ENCODE data around the gene KIF21A. TPM values are rescaled to one million over a fixed set of nuclear protein-coding genes. Genes with fewer than 3 reads are reported as not detected.

KIF21A gene
- total and polyA plus RNA-seq, 2 experiments from 2014 or later = 19.4 to 41.3 TPM

DNA sequence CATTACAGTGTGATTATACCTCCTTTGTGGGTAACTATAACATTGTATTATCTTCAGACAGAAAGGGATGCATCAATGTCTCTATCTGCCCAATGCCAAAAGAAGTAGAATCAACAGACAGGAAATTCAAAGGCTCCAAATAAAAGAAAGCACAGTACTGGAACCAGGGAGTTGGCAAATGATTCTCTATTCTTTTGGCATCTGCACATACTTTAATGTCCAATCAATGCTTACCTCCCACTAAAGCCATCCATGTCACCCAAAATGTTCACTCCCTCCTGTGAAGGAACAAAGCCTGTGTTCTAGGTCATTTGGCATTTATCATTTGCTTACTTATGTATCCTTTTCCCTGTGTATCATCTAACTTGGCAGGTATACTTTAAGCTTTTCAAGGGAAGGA, 36.7 kb downstream of the KIF21A start:
- no peak for DNase-seq (ENCODE audit: low read depth in 1 of 2, low spot score in 1 of 2)
- no peaks in the 10 kb centered on the region for H3K27me3 ChIP-seq
- no peaks in the 10 kb centered on the region for H3K9me3 ChIP-seq (ENCODE audit: low read depth)
- TF ChIP-seq CTCF (IDR thresholded peaks at IDR 0.05; ENCODE audit: low read depth, low read length) = no peak
- H3K4me3 ChIP-seq = no peak overlapping the region
- H3K4me1 ChIP-seq (ENCODE audit: low read depth) = peaks cover 12% of the 10 kb centered on the region
- peak overlapping the region; percentile 3 for H3K27ac ChIP-seq
- no peaks in the 10 kb centered on the region for H3K36me3 ChIP-seq

DNA sequence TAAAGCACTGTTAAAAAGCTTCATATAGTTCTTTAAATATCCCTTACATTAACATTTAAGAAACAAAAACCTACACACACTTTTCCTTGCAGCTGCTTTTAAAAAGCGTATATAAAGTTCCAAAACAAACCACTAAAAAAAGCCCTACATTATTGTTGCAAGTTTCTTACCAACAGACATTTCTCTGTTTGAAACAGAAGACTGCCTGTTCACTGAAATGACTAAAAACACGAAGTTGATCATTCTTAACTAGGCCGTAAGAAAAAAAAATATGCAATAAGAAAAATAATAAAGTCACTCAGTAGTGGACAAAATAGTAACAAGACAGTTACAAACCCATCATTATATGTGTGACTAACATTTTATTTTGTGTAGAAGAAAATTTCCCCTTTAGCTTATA, 37.3 kb downstream of the KIF21A start:
- peaks cover 12% of the 10 kb centered on the region for H3K4me1 ChIP-seq (ENCODE audit: low read depth)
- no peaks in the 10 kb centered on the region for H3K27me3 ChIP-seq
- H3K4me3 ChIP-seq = no peak overlapping the region
- H3K9me3 ChIP-seq (ENCODE audit: low read depth) = no peaks in the 10 kb centered on the region
- no peak for DNase-seq (ENCODE audit: low read depth in 1 of 2, low spot score in 1 of 2)
- H3K27ac ChIP-seq = no peak overlapping the region
- TF ChIP-seq CTCF (IDR thresholded peaks at IDR 0.05; ENCODE audit: low read depth, low read length) = no peak
- H3K36me3 ChIP-seq = no peaks in the 10 kb centered on the region

GRCh38 chr12:39404000-39404399, 38.9 kb downstream of the KIF21A start:
- no peak for TF ChIP-seq CTCF (IDR thresholded peaks at IDR 0.05; ENCODE audit: low read depth, low read length)
- DNase-seq (ENCODE audit: low read depth in 1 of 2, low spot score in 1 of 2) = no peak
- H3K4me3 ChIP-seq = no peak overlapping the region
- no peaks in the 10 kb centered on the region for H3K27me3 ChIP-seq
- H3K27ac ChIP-seq = no peak overlapping the region
- no peaks in the 10 kb centered on the region for H3K9me3 ChIP-seq (ENCODE audit: low read depth)
- peaks cover 12% of the 10 kb centered on the region for H3K4me1 ChIP-seq (ENCODE audit: low read depth)
- no peaks in the 10 kb centered on the region for H3K36me3 ChIP-seq

DNA sequence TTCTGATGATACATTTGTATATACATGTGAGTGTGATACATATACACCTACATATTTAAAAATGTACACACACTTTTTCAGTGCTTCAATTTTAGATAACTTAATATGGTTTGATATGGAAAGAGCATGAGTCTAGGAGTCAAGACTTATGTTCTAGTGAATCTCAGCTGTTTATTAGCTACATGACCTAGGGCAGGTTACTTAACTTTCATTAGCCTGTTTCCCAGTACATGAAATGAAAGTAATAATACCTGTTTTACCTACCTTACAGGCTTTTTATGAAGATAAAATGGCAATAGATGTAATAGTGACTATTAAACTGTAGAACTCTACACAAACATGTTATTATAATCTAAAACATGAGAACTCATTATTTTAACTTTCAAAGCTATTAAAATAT, 39.5 kb downstream of the KIF21A start:
- Histone ChIP-seq H3K36me3 (no peaks in the 10 kb centered on the region), H3K4me1 (ENCODE audit: low read depth) (peaks cover 12% of the 10 kb centered on the region), H3K9me3 (ENCODE audit: low read depth) (no peaks in the 10 kb centered on the region), H3K27me3 (no peaks in the 10 kb centered on the region), H3K4me3 (no peak overlapping the region), H3K27ac (no peak overlapping the region)
- TF ChIP-seq CTCF (IDR thresholded peaks at IDR 0.05; ENCODE audit: low read depth, low read length) = no peak
- no peak for DNase-seq (ENCODE audit: low read depth in 1 of 2, low spot score in 1 of 2)

- H3K9me3 ChIP-seq (ENCODE audit: low read depth) = no peaks in the 10 kb centered on the region
These were observed 40.0 kb downstream of the KIF21A start for GRCh38 chr12:39402922-39403321.

More at GRCh38 chr12:39402922-39403321, 40.0 kb downstream of the KIF21A start:
- no peaks in the 10 kb centered on the region for H3K27me3 ChIP-seq
- H3K4me1 ChIP-seq (ENCODE audit: low read depth) = peaks cover 12% of the 10 kb centered on the region
- no peak overlapping the region for H3K4me3 ChIP-seq
- no peak overlapping the region for H3K27ac ChIP-seq
- no peaks in the 10 kb centered on the region for H3K36me3 ChIP-seq
- TF ChIP-seq CTCF (IDR thresholded peaks at IDR 0.05; ENCODE audit: low read depth, low read length) = no peak
- DNase-seq (ENCODE audit: low read depth in 1 of 2, low spot score in 1 of 2) = no peak
